Activated CD8-positive, alpha-beta memory T cell treated with anti-CD3 and anti-CD28 coated beads, Interleukin-2, amount 10 ng/mL, durations not matched to agents 7 days and 5 days (primary cell): ENCODE results near the gene CDC16. TPM values are rescaled to one million over a fixed set of nuclear protein-coding genes. Genes with fewer than 3 reads are reported as not detected.

ENCODE experiments used
- ATAC-seq: fragments of 150-1000 bp; cut with Tn5 transposase; one replicate; pipeline ENCODE4 v1.10.0; 2021; ENCODE audit warnings: moderate library complexity
- CTCF ChIA-PET: fragments of 350-600 bp; sonication (Branson Sonifier 250); formaldehyde crosslinking; loops from one replicate; lab custom pipeline; 2021; ENCODE audit warnings: antibody characterized with exemption; lab: Charles Lee
- DNase-seq: peaks from one replicate; pipeline ENCODE4 v3.0.0-alpha.2; 2020
- H3K27ac Mint-ChIP-seq: one replicate; pipeline ENCODE4 v1.8.0; 2021; ENCODE audit warnings: mild to moderate bottlenecking, mixed read lengths
- H3K27me3 Mint-ChIP-seq: one replicate; pipeline ENCODE4 v1.8.0; 2021; ENCODE audit warnings: mixed read lengths
- H3K36me3 Mint-ChIP-seq: one replicate; pipeline ENCODE4 v1.8.0; 2021; ENCODE audit warnings: mild to moderate bottlenecking, mixed read lengths
- H3K4me1 Mint-ChIP-seq: one replicate; pipeline ENCODE4 v1.8.0; 2021; ENCODE audit warnings: mixed read lengths
- H3K4me3 Mint-ChIP-seq: one replicate; pipeline ENCODE4 v1.8.0; 2021; ENCODE audit warnings: mild to moderate bottlenecking, moderate library complexity, mixed read lengths
- H3K9me3 Mint-ChIP-seq: one replicate; pipeline ENCODE4 v1.8.0; 2022; ENCODE audit warnings: low read depth, mixed read lengths
- microRNA-seq: library from miRNA; unstranded; fragments of <30 nt; microRNA quantifications from one replicate; pipeline ENCODE4 v1.2.0, GENCODE V29; 2022
- total RNA-seq, 2 experiments: library from RNA; stranded (reverse); gene quantifications; one replicate each; pipeline ENCODE4 v1.2.3, GENCODE V29; 2021

Gene CDC16
- total RNA-seq, 2 experiments from 2014 or later, result 73.5 to 81.5 TPM

DNA sequence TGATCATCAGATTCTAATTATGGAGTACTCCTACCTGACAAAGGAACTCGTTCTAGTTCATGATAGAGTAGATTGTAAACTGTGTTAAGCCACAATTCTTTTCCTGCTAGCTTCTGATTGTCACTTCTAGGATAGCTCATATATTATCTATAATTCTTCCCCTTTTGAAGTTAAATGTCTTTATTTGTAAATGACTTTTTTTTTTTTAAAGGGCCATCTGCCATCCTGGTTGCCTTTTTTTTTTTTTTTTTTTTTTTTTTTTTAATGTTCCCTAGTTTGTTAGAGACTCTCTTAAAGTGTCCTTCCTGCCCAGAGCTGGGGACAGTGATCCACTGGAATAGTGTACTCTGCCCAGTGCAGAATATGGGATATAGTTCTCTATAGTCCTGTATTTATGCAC is 83.9 kb downstream of the CDC16 start:
- H3K27ac Mint-ChIP-seq, result peak overlapping the region; percentile 35
- no peaks in the 10 kb centered on the region for H3K27me3 Mint-ChIP-seq
- H3K9me3 Mint-ChIP-seq, result no peaks in the 10 kb centered on the region
- ATAC-seq (no peak), DNase-seq (no peak)
- peaks cover 62% of the 10 kb centered on the region for H3K4me1 Mint-ChIP-seq
- H3K4me3 Mint-ChIP-seq, result no peak overlapping the region
- CTCF ChIA-PET, result interaction anchor here (0.9 to 1.4 kb wide), 4 partner anchors 9 to 37 kb away, joined by 3 to 6 read pairs (median 3); no protein-coding TSS in a partner anchor
- H3K36me3 Mint-ChIP-seq, result peaks cover 49% of the 10 kb centered on the region

GRCh38 chr13:114319441-114319913 is 84.8 kb downstream of the CDC16 start:
- DNase-seq (no peak), ATAC-seq (no peak)
- peaks cover 57% of the 10 kb centered on the region for H3K36me3 Mint-ChIP-seq
- H3K27me3 Mint-ChIP-seq, result no peaks in the 10 kb centered on the region
- CTCF ChIA-PET, result no interaction called here
- H3K27ac Mint-ChIP-seq, result peak overlapping the region; percentile 50
- H3K9me3 Mint-ChIP-seq, result no peaks in the 10 kb centered on the region
- peaks cover 66% of the 10 kb centered on the region for H3K4me1 Mint-ChIP-seq
- H3K4me3 Mint-ChIP-seq, result no peak overlapping the region

GRCh38 chr13:114320065-114320464 is 85.4 kb downstream of the CDC16 start:
- Mint-ChIP-seq H3K27me3 (no peaks in the 10 kb centered on the region), H3K27ac (peak overlapping the region; percentile 50), H3K36me3 (peaks cover 56% of the 10 kb centered on the region), H3K4me3 (no peak overlapping the region), H3K9me3 (no peaks in the 10 kb centered on the region), H3K4me1 (peaks cover 66% of the 10 kb centered on the region)
- CTCF ChIA-PET, result no interaction called here
- ATAC-seq (no peak), DNase-seq (no peak)

DNA sequence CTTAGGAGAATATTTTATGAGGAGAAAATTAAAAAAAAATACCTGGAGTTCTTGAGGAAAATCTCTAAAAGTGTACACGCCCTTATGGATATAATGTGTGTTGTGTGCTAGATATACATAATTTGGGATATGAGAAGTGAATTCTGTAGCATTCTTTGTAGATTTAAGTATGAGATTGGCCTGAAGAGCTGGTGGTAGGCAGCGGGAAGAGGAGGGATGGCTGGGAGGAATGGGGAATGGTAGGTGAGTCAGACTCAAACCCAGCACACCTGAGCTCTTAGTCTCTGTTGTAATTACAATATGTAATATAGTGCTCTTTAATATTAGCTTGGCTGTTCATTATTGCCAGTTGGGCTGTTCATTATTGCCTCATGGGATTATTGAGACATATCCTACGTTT is 86.6 kb downstream of the CDC16 start:
- H3K9me3 Mint-ChIP-seq, result no peaks in the 10 kb centered on the region
- CTCF ChIA-PET, result interaction anchor here (1.0 kb wide), 1 partner anchor 17 kb away, joined by 3 read pairs; no protein-coding TSS in a partner anchor
- peaks cover 61% of the 10 kb centered on the region for H3K36me3 Mint-ChIP-seq
- H3K27me3 Mint-ChIP-seq, result no peaks in the 10 kb centered on the region
- no peak for DNase-seq
- ATAC-seq, result no peak
- H3K4me3 Mint-ChIP-seq, result no peak overlapping the region
- no peak overlapping the region for H3K27ac Mint-ChIP-seq
- peaks cover 69% of the 10 kb centered on the region for H3K4me1 Mint-ChIP-seq

Small RNA genes within 50 kb of the gene (microRNA-seq; reads per million reads assigned to microRNA genes)
- not detected for gene MIR4502
- gene MIR548AR, result not detected

Other genes starting within 250 kb of the CDC16 start
- gene RASA3, start 102.3 kb upstream of the CDC16 start, total RNA-seq, result 10 to 100 TPM; 16.3 to 49.2 TPM
- gene CFAP97D2, start 55.6 kb upstream of the CDC16 start, total RNA-seq, result not detected
- gene UPF3A, start 46.7 kb downstream of the CDC16 start, total RNA-seq, result 10 to 100 TPM; 56.1 to 63.4 TPM
- 10 to 100 TPM; 34.1 to 37.0 TPM for gene CHAMP1, start 79.6 kb downstream of the CDC16 start, total RNA-seq